ENCODE measurements around the gene TOX4. TPM values are rescaled to one million over a fixed set of nuclear protein-coding genes. Genes with fewer than 3 reads are reported as not detected.

The TOX4 gene
- polyA plus RNA-seq, 1 experiment: 141 TPM

Small RNA genes within 50 kb of the gene (small RNA-seq; reads per million reads assigned to genes)
- not detected for gene RN7SL650P (ENCODE audit: insufficient read length, low read depth, low replicate concordance)

Other genes with a start within 250 kb of the TOX4 start
- 540 and 712 TPM in 2 replicates for gene HNRNPC, start 207.8 kb upstream of the TOX4 start, polyA plus RNA-seq (2011; rRNA removed)
- gene RPGRIP1, start 197.1 kb upstream of the TOX4 start, polyA plus RNA-seq (2011; rRNA removed): not detected in 2 replicates
- gene SUPT16H, start 93.2 kb upstream of the TOX4 start, polyA plus RNA-seq (2011; rRNA removed): 31.2 and 57.6 TPM in 2 replicates
- gene CHD8, start 21.1 kb upstream of the TOX4 start, polyA plus RNA-seq (2011; rRNA removed): 16.8 and 25.4 TPM in 2 replicates
- 20.3 and 29.9 TPM in 2 replicates for gene RAB2B, start 236 bp upstream of the TOX4 start, polyA plus RNA-seq (2011; rRNA removed)
- 52.3 and 63.3 TPM in 2 replicates for gene METTL3, start 34.1 kb downstream of the TOX4 start, polyA plus RNA-seq (2011; rRNA removed)
- gene SALL2, start 49.2 kb downstream of the TOX4 start, polyA plus RNA-seq (2011; rRNA removed): 4.0 and 7.2 TPM in 2 replicates
- not detected in 2 replicates for gene OR10G3, start 102.9 kb downstream of the TOX4 start, polyA plus RNA-seq (2011; rRNA removed)
- not detected in 2 replicates for gene OR10G2, start 157.7 kb downstream of the TOX4 start, polyA plus RNA-seq (2011; rRNA removed)
- gene OR4E2, start 176.6 kb downstream of the TOX4 start, polyA plus RNA-seq (2011; rRNA removed): not detected in 2 replicates
- not detected in 2 replicates for gene OR4E1, start 196.6 kb downstream of the TOX4 start, polyA plus RNA-seq (2011; rRNA removed)

Measured in BJ (cell line).